HG02642 (cell line): ENCODE data around the gene SERPINI2.
"Not testable (repeated sequence)": the region's sequence is repeated elsewhere in the genome, so short reads cannot be mapped to it uniquely, and the experiment has no call there.

Experiments
- ATAC-seq: cut with Tn5 transposase; IDR thresholded peaks from one replicate; pipeline ENCODE4 v1.9.1; 2021; ENCODE audit warnings: mild to moderate bottlenecking; ENCODE audit not compliant: unreplicated experiment, poor library complexity

Gene SERPINI2

DNA sequence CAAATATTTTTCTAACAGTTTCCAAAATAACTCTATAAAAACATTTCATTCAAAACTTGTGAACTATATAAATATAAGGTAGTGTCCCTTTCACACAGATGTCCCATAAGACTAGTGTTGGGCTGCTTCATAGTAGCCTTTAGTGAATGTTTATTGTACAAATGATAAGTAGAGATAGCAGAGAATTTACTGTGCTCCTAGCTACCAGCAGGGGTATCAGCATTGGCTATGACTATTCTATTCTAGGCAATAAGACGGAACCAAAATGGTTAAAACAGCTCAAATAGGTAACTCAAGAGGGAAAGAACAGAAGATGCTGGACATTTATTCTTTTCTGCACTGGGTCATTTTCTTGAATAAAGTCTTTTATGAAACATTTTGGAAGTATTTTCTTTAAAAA is 22.6 kb downstream of the SERPINI2 start:
- no peak for ATAC-seq

DNA sequence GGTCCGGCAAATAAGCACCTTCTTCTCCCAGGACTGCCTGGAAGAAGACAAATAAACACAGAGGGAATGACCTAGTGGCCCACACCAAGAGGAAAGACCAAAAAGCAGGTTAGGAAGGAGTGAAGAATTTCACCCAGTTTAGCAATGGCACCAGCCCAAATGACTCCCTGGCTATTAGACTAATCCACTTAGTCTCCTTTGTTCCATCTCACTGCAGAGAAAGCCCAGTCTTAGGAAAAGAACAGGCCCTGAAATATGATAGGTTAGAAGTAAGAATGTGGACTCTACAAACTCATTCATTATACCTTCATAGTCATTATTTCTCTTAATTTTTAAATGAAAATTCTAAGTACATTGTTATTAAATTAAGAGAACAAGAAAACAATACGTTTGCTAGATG is 23.2 kb downstream of the SERPINI2 start:
- ATAC-seq = no peak

DNA sequence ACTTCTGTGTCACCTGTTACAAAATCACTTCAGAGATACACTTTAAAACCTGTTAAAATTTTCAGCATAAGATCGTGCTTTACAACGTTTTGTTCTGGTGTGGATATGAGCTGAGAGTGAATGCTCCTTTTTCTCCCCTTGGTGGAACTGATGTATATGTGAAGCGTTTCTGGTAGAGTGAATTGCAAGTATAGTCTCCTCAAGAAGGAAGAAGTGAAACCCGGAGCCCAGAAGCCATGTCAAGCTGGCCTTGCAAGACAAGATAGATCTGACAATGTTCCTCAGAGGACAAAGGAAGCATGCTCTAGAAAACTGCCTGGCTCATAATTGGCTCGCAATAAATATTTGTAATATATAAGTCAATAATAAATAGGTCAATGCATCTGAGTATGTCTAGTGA is 23.6 kb downstream of the SERPINI2 start:
- no peak for ATAC-seq

DNA sequence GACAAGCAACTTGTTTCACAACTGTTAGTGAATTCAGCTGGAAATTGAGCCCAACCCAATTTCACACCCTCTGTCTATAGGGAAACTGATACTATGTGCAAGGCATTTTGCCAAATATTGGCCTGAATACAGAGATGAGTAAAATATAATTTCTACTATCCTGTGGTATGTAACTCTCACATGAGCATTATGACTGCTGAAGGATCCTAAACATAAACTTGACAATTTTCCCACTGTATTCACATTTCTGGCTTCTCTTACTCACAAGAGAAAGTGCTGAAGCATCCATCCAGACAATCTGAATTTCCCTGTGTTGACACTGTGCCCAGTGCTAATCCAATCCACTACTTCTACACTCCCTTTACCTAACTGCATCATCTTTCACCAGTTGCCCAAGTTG is 28.4 kb downstream of the SERPINI2 start:
- ATAC-seq = no peak

DNA sequence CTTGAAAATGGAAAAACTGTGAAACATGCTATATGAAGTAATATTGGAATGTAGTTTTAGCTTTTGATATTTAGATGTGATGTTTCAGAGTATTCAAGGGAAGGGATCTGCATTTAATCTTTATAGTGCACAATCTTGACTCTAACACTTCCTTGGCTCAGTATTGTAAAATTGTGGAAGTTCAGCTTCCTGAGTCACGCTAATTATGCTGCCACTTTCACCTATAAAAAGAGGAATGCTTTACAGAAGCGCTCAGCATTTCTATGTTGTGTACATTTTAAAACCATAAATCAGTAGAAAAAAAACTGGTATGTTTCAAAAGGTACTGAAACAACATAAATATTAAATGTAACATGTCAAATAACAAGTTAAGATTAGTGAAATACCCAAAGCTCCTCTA is 32.6 kb downstream of the SERPINI2 start:
- ATAC-seq = no peak

DNA sequence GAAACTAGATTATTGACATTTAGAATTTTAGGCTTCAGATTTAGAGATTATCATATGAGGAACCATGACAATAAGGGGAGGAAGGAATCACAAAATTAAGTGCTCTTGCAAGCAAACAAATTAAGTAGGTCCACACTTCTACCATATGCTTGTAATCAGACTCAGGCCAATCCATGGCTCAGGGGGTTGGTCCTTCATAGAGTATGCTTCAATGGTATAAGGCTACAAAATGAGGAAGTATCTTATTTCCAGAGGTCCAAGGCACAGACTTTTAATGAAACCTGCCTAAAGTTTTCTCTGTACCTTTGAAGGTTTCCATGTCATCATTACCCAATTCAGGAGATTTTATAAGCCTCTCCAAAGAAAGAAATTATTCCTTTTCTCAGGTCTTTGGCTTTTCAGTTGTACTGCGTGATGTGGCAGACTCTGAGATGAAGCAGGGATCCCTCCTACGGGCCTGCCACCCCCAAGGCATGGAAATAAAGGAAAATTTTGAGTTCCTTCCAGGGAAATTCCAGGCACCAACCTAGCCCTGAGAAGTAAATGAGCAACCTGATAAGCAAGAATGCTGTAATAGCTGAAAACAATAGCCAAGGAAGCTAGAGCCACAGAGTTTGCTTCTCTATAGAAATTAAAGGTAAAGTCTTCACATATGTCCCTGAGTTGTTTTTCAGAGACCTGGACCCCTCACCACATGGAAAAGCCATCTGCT is 36.3 kb downstream of the SERPINI2 start:
- ATAC-seq = no peak

DNA sequence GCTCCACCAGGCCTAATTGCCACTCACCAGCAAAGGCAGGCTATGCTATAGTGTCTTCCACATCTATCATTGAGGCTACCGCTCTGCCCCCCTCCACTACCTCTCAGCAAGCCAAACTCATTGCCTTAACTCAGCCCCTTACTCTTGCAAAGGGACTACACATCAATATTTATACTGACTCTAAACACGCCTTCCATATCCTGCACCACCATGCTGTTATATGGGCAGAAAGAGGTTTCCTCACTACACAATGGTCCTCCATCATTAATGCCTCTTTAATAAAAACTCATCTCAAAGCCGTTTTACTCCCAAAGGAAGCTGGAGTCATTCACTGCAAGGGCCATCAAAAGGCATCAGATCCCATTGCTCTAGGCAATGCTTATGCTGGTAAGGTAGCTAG is 46.9 kb downstream of the SERPINI2 start:
- not testable (repeated sequence) for ATAC-seq

DNA sequence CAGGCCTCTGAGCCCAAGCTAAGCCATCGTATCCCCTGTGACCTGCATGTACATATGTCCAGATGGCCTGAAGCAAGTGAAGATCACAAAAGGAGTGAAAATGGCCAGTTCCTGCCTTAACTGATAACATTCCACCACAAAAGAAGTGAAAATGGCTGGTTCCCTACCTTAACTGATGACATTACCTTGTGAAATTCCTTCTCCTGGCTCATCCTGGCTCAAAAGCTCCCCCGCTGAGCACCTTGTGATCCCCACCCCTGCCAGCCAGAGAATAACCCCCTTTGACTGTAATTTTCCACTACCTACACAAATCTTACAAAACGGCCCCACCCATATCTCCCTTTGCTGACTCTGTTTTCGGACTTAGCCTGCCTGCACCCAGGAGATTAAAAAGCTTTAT is 51.4 kb downstream of the SERPINI2 start:
- ATAC-seq = not testable (repeated sequence)

DNA sequence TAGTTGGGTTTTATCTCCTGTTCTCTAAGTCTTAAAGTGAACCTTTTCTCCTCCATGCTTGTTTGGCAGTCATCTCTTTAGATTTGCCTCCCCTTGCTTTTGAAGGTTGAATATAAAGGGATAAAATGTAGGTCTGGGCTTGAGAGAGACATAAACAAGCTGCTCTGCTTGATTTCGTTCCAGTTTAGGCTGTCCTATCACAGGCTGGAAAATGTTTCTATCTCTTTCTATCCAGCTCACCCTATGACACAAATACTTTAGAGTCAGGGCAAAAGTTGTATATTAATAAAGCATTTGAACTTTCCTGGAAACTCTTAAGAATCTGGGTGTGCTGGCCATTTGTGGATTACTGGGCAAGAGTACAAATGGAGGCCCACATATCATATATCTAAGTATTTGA is 64.2 kb downstream of the SERPINI2 start:
- no peak for ATAC-seq

DNA sequence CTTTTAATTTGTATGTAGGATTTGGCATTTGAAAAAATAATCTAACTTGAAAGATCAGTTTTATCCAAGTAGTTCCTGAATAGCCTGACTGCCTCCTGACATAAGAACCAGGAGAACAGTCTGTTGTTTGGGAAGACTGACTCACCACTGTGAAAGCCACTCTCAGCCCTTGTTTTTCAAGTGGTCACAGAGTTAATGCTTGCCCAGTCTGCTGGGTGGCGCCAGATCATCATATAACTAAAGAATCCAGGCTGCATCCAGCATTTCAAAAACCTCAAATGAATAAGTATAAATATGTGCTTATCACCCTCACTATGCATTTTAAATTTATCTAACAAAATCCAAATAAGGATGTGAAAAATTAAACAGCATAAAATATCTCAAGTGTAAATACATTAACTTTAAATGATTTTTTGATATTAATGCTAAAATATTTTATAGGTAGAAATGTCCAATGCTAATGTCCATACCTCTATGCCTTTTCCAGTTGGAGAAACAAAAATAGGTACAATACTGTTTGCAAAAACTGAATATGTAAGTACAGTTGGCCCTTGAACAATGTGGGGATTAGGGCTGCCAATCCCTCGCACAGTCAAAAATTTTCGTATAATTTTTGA is 66.9 kb downstream of the SERPINI2 start:
- no peak for ATAC-seq

DNA sequence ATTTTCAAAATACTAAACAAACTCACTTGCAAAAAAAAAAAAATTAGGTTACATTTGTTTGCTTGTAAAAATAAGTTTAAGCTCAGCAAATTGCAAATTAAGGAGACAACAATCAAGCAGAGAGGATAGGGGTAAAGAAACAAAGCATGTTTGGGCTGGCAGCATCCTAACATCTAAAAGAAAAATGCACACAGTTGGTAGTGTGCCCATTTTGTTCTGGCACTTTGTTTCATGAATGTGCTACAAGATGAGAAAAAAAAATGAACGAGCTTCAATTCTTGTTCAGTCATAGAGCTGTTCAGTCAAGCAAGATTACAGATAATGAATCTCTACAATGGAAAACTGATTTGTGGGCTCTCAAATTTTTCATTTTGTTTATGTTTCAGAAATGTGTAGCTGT is 76.0 kb downstream of the SERPINI2 start:
- no peak for ATAC-seq

DNA sequence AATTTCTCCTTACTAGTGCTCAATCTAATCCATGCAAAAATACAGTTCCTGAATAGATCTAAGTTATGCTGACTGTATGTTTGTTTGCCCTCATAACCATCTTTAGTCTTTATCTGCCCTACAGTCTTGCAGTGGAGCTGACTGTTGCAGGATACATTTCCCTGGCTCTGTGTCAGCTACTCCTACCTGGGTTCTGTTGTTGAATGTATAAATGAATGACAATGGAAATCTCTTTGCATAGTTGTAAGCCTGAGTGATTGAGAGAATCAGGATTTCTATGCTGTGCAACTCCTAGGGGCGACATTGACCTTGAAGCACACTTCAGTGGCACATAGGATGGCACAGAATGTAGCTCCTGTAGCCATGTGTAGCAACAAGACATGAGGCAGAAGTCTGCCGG is 77.8 kb downstream of the SERPINI2 start:
- no peak for ATAC-seq

DNA sequence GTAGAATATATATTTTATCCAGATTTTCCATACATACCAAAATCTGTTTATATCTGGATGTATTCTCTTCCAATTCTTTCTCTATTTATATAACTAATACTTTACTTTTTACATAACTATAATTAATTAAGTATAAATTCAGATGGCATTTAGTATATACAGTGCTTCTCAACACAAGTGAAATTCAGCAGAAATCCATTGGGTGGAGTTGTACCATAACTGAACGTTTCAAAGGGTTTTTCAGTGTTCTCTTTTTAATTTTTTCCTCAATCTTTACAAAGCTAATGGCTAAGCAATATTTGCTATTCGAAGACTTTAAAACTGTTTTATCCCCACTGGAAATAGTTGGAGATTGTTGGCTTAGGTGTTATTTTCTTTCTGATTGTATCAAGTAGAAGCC is 79.8 kb downstream of the SERPINI2 start:
- ATAC-seq = no peak
